A673 (cell line): ENCODE measurements around the gene HEATR1.

Experiments used
- EZH2 ChIP-seq: fragments of 200-600 bp; sonication (generic); IDR thresholded peaks from 2 replicates; pipeline ENCODE4 v1.6.1; 2017; ENCODE audit warnings: borderline replicate concordance, low read depth, mild to moderate bottlenecking, mixed read lengths, antibody characterized with exemption, low read length; ENCODE audit not compliant: poor library complexity, severe bottlenecking
- TF ChIP-seq, protein P1 (sequence below): fragments of 300-800, 200-600 bp; sonication (generic); conservative IDR thresholded peaks from 2 replicates; pipeline ENCODE4 v1.5.1; 2017; ENCODE audit warnings: low read depth, mild to moderate bottlenecking, antibody characterized with exemption, low read length, moderate library complexity, mixed read lengths

DNA sequence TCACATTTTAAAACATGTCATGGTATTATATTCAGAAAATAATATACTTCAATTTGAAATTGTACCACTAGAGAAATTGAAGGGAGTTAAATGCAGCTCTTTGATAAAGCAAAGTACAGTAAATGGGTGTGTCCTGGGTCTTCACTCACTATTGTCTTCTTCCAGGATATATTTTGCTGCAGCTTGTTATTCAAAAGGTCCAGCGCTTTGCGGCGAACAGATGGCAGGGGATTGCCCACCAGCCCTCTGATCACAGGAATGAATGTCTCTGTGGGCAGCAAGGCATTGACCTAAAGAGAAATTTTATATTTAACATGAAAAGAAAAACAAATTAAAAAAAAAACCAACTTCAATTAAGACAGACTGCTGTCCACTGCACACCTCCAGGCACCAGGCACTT is 45.5 kb downstream of the HEATR1 start:
- TF ChIP-seq, protein P1, sequence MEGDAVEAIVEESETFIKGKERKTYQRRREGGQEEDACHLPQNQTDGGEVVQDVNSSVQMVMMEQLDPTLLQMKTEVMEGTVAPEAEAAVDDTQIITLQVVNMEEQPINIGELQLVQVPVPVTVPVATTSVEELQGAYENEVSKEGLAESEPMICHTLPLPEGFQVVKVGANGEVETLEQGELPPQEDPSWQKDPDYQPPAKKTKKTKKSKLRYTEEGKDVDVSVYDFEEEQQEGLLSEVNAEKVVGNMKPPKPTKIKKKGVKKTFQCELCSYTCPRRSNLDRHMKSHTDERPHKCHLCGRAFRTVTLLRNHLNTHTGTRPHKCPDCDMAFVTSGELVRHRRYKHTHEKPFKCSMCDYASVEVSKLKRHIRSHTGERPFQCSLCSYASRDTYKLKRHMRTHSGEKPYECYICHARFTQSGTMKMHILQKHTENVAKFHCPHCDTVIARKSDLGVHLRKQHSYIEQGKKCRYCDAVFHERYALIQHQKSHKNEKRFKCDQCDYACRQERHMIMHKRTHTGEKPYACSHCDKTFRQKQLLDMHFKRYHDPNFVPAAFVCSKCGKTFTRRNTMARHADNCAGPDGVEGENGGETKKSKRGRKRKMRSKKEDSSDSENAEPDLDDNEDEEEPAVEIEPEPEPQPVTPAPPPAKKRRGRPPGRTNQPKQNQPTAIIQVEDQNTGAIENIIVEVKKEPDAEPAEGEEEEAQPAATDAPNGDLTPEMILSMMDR, result no peak
- TF ChIP-seq EZH2, result no peak
